Nephron progenitor cell (in vitro differentiated cells): ENCODE measurements around the gene PRKAB1.

Experiments
- DNase-seq: peaks from one replicate; pipeline ENCODE4 v3.0.0; 2021
- H3K27ac Mint-ChIP-seq: 2 replicates; pipeline ENCODE4 v1.8.0; 2021; ENCODE audit warnings: mild to moderate bottlenecking, moderate library complexity, mixed read lengths
- H3K27me3 Mint-ChIP-seq: 2 replicates; pipeline ENCODE4 v1.8.0; 2021; ENCODE audit warnings: mild to moderate bottlenecking, low read depth, mixed read lengths; ENCODE audit not compliant: poor library complexity
- H3K36me3 Mint-ChIP-seq: 2 replicates; pipeline ENCODE4 v1.8.0; 2021; ENCODE audit warnings: low read depth, mixed read lengths
- H3K4me1 Mint-ChIP-seq: 2 replicates; pipeline ENCODE4 v1.8.0; 2021; ENCODE audit warnings: mixed read lengths
- H3K4me3 Mint-ChIP-seq: 2 replicates; pipeline ENCODE4 v1.8.0; 2021; ENCODE audit warnings: mild to moderate bottlenecking, moderate library complexity, mixed read lengths
- H3K9me3 Mint-ChIP-seq: 2 replicates; pipeline ENCODE4 v1.8.0; 2021; ENCODE audit warnings: mild to moderate bottlenecking, moderate library complexity, mixed read lengths
- TF ChIP-seq, protein P1 (sequence below): fragments of 200-600 bp; sonication (generic); IDR thresholded peaks from 2 replicates; pipeline ENCODE4 v1.5.0; 2021; ENCODE audit warnings: antibody characterized with exemption

PRKAB1 gene

DNA sequence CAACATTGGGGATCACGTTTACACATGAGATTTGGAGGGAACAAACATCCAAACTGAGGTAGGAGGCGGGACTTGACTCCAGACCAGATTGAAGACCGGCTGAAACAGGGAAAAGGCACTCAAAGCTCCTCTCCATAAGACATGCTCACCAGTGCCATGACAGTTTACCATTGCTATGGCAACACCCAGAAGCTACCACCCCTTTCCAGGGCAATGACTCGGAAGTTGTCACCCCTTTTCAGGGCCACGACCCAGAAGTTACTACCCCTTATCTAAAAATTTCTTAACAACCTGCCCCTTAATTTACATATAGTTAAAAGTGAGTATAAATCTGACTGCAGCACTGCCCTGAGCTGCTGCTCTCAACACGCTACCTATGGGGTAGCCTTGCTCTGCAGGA lies 40.2 kb upstream of the PRKAB1 start:
- Mint-ChIP-seq H3K9me3 (no peaks in the 10 kb centered on the region), H3K4me3 (no peak overlapping the region), H3K27me3 (peaks cover 12% of the 10 kb centered on the region), H3K4me1 (peaks cover 5% of the 10 kb centered on the region), H3K27ac (no peak overlapping the region), H3K36me3 (no peaks in the 10 kb centered on the region)
- DNase-seq, result no peak
- TF ChIP-seq, protein P1, sequence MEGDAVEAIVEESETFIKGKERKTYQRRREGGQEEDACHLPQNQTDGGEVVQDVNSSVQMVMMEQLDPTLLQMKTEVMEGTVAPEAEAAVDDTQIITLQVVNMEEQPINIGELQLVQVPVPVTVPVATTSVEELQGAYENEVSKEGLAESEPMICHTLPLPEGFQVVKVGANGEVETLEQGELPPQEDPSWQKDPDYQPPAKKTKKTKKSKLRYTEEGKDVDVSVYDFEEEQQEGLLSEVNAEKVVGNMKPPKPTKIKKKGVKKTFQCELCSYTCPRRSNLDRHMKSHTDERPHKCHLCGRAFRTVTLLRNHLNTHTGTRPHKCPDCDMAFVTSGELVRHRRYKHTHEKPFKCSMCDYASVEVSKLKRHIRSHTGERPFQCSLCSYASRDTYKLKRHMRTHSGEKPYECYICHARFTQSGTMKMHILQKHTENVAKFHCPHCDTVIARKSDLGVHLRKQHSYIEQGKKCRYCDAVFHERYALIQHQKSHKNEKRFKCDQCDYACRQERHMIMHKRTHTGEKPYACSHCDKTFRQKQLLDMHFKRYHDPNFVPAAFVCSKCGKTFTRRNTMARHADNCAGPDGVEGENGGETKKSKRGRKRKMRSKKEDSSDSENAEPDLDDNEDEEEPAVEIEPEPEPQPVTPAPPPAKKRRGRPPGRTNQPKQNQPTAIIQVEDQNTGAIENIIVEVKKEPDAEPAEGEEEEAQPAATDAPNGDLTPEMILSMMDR, result no peak

DNA sequence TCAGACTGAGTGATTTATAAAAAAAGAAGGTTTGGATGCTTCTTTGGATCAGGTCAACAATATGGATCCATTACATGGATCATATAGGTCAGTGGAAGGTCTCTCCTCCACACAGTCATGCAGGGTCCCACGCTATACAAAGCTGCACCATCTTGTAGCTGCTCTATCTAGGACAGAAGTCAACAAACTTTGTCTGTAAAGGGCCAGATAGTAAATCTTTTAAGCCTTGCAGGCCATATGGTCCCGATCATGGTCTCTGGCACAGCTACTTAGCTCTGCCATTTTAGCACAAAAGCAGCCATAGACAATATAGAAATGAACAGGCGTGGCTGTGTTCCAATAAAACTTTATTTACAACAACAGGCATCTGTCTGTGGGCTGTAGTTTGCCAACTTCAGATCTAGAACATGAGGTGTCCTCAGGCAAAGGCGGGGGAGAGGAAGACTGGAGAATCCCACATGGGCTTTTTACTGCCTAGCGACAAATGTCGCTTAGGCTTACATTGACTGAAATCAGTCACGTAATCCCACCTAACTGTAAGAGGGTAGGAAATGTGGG lies 37.6 kb upstream of the PRKAB1 start:
- Mint-ChIP-seq H3K4me3 (no peak overlapping the region), H3K9me3 (no peaks in the 10 kb centered on the region), H3K27ac (no peak overlapping the region), H3K4me1 (peaks cover 5% of the 10 kb centered on the region), H3K27me3 (peaks cover 7% of the 10 kb centered on the region), H3K36me3 (no peaks in the 10 kb centered on the region)
- no peak for DNase-seq
- TF ChIP-seq, protein P1, result no peak

DNA sequence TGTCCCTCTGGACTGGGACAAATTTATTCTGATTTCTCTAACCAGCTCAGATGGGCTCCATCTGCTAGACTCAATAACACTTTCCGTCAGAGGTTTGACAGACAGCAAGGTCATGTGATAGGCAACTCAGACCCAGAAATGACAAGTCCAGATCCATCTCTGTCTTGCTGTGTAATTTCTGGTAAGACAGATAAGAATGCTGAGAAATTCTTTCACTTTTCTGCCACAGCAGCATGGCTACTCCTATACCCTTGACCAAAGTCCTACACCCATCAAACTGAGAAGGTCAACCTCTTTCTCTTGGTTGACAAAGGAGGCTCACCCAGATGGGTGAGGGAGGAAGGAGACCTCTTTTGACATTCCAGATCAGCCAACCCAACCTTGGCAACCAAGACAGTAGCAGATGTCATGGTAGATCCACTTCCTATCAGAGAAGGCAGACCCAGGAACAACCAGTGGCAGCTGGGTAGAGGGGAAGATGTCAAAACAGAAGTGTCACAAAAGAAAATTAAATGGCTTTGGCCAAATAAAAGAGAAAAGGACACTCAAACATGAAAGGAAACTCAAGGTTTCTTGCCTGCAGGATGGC lies 36.9 kb upstream of the PRKAB1 start:
- Mint-ChIP-seq H3K27me3 (peaks cover 7% of the 10 kb centered on the region), H3K27ac (no peak overlapping the region), H3K4me3 (no peak overlapping the region), H3K4me1 (peaks cover 5% of the 10 kb centered on the region), H3K36me3 (no peaks in the 10 kb centered on the region), H3K9me3 (no peaks in the 10 kb centered on the region)
- DNase-seq, result no peak
- TF ChIP-seq, protein P1, result no peak

DNA sequence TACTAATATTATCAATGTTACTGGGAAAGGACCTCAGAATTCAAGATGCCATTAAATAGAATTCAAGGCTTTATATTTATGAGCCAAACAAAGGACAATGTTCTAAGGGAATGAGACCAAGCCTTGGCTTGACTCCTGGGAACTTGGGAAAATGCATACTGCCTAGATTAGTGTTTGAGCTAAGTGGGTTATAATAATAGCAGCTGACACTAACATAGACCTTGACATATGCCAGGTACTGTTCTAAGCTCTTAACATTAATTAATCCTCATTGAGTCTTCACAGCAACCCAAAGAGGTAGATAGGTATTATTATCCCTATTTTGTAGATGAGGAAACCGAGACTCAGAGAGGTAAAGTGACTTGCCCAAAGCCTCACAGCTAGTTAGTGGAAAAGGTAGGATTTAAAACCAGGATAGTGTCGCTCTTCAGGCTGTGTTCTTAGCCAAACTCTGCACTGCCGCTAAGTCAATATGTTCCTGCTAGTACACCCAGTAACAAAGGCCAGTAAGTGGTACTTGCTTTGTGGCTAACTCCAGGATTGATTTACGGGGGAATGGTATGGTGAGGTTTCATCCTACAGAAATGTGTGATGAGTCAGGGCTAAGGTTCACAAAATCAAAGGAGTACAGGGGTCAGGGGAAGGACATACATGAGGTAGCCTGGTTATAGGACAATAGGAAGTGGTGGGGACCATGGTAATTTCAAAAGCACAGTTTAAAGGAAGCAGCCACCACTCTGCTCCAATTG lies 35.8 kb upstream of the PRKAB1 start:
- no peak for DNase-seq
- H3K27me3 Mint-ChIP-seq, result peaks cover 7% of the 10 kb centered on the region
- no peak overlapping the region for H3K4me3 Mint-ChIP-seq
- H3K36me3 Mint-ChIP-seq, result no peaks in the 10 kb centered on the region
- TF ChIP-seq, protein P1, result no peak
- no peak overlapping the region for H3K27ac Mint-ChIP-seq
- H3K4me1 Mint-ChIP-seq, result peaks cover 5% of the 10 kb centered on the region
- no peaks in the 10 kb centered on the region for H3K9me3 Mint-ChIP-seq

DNA sequence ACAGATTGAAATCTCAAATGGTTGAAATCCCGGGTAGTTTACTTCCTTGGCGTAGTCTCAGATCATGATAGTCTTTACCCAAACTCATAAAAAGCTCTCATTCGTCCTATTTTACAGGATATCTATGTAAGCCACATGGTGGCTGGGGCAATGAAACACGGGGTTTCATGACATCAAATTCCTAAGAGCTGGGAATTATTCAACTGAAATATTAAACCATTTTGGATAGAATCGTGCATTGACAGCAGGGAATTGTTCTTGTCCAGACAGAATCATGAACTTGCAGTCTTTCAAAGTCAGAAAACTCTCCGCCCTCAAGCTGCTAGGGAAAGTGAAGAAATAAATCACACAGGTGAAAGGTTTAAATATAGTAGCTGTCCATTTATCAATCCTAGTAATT lies 33.2 kb upstream of the PRKAB1 start:
- Mint-ChIP-seq H3K4me3 (no peak overlapping the region), H3K27ac (no peak overlapping the region), H3K4me1 (peaks cover 5% of the 10 kb centered on the region), H3K9me3 (no peaks in the 10 kb centered on the region), H3K36me3 (no peaks in the 10 kb centered on the region), H3K27me3 (peaks cover 7% of the 10 kb centered on the region)
- TF ChIP-seq, protein P1, result no peak
- DNase-seq, result no peak
